ENCODE results near the gene PBX1.

GRCh38 chr1:164786980-164787833 is 228.2 kb downstream of the PBX1 start:
- TF ChIP-seq CTCF (IDR thresholded peaks at IDR 0.05; ENCODE audit: low read depth, low read length, missing input control): peak; percentile 97
- no peak for TF ChIP-seq ATF3 (IDR thresholded peaks at IDR 0.05)
- TF ChIP-seq EGR1 (IDR thresholded peaks at IDR 0.05; ENCODE audit: low read depth in 2 of 2): no peak
- TF ChIP-seq, protein P1, sequence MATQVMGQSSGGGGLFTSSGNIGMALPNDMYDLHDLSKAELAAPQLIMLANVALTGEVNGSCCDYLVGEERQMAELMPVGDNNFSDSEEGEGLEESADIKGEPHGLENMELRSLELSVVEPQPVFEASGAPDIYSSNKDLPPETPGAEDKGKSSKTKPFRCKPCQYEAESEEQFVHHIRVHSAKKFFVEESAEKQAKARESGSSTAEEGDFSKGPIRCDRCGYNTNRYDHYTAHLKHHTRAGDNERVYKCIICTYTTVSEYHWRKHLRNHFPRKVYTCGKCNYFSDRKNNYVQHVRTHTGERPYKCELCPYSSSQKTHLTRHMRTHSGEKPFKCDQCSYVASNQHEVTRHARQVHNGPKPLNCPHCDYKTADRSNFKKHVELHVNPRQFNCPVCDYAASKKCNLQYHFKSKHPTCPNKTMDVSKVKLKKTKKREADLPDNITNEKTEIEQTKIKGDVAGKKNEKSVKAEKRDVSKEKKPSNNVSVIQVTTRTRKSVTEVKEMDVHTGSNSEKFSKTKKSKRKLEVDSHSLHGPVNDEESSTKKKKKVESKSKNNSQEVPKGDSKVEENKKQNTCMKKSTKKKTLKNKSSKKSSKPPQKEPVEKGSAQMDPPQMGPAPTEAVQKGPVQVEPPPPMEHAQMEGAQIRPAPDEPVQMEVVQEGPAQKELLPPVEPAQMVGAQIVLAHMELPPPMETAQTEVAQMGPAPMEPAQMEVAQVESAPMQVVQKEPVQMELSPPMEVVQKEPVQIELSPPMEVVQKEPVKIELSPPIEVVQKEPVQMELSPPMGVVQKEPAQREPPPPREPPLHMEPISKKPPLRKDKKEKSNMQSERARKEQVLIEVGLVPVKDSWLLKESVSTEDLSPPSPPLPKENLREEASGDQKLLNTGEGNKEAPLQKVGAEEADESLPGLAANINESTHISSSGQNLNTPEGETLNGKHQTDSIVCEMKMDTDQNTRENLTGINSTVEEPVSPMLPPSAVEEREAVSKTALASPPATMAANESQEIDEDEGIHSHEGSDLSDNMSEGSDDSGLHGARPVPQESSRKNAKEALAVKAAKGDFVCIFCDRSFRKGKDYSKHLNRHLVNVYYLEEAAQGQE (IDR thresholded peaks at IDR 0.05): no peak
- TF ChIP-seq, protein P2, sequence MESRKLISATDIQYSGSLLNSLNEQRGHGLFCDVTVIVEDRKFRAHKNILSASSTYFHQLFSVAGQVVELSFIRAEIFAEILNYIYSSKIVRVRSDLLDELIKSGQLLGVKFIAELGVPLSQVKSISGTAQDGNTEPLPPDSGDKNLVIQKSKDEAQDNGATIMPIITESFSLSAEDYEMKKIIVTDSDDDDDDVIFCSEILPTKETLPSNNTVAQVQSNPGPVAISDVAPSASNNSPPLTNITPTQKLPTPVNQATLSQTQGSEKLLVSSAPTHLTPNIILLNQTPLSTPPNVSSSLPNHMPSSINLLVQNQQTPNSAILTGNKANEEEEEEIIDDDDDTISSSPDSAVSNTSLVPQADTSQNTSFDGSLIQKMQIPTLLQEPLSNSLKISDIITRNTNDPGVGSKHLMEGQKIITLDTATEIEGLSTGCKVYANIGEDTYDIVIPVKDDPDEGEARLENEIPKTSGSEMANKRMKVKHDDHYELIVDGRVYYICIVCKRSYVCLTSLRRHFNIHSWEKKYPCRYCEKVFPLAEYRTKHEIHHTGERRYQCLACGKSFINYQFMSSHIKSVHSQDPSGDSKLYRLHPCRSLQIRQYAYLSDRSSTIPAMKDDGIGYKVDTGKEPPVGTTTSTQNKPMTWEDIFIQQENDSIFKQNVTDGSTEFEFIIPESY (IDR thresholded peaks at IDR 0.05): no peak
- no peak for TF ChIP-seq TAF1 (conservative IDR thresholded peaks at IDR 0.05)
- TF ChIP-seq RXRA (IDR thresholded peaks at IDR 0.05): peak in 1 of 2 donors; percentile 26
- TF ChIP-seq JUND (IDR thresholded peaks at IDR 0.05): no peak
- TF ChIP-seq MAX (IDR thresholded peaks at IDR 0.05): no peak
- TF ChIP-seq YY1 (IDR thresholded peaks at IDR 0.05): no peak
- no peak for TF ChIP-seq HNF4A (conservative IDR thresholded peaks at IDR 0.05)
- no peak for TF ChIP-seq SP1 (IDR thresholded peaks at IDR 0.05)
